Measurements from ENCODE around the gene PTGDS. TPM values are rescaled to one million over a fixed set of nuclear protein-coding genes. Genes with fewer than 3 reads are reported as not detected.

PTGDS gene
- total and polyA plus RNA-seq, 10 of the 15 experiments (the other 5 are each of a cell fraction or from before 2014, with no cell fraction given), result not detected

DNA sequence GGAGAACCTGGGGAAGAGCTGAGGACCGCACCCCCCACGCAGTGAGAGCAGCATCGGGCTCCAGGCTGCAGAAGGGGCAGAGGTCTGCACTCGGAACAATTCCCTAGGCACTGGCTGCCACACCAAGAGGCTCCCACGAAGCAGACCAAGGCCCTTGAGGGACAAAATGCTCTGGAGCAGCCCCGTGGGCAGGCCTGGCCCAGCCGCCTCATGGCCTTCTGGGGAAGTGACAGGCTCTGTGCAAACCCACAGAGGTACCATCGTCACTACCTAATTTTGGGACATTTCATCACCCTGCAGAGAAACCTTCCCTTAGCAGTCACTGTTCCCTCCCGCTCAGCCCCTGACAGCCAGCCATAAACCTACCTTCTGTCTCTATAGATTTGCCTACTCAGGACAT lies 48.7 kb upstream of the PTGDS start:
- 81% methylated on average over 9 of the region's 9 CpGs for WGBS (ENCODE audit: insufficient coverage, insufficient replicate concordance, low lambda C conversion rate, missing lambda C conversion rate)
- RAD21 ChIA-PET (ENCODE audit: unreplicated experiment), result no interaction called here
- Histone ChIP-seq H3K4me2 (ENCODE audit: control insufficient read depth, insufficient read depth) (no peak overlapping the region), H4K20me1 (ENCODE audit: control insufficient read depth, insufficient read depth) (no peaks in the 10 kb centered on the region), H3K4me3 (no peak overlapping the region), H3K36me3 (ENCODE audit: control insufficient read depth in 2 of 2, insufficient read depth in 2 of 2, low read length in 1 of 2) (peaks cover 16 to 21% of the 10 kb centered on the region in 2 experiments), H3K9ac (ENCODE audit: control insufficient read depth, insufficient read depth, low read length) (no peak overlapping the region), H3K79me2 (ENCODE audit: control insufficient read depth, insufficient read depth, low read length) (no peaks in the 10 kb centered on the region), H3K27ac (ENCODE audit: control insufficient read depth, insufficient read depth) (no peak overlapping the region), H3K27me3 (replicated peaks in 1 of 2; ENCODE audit: control insufficient read depth in 2 of 2, insufficient read depth in 2 of 2, low read length in 1 of 2) (no peaks in the 10 kb centered on the region), H3K4me1 (ENCODE audit: control insufficient read depth, insufficient read depth, low read length) (no peaks in the 10 kb centered on the region), H2AFZ (ENCODE audit: control insufficient read depth, low read depth, low read length) (no peak overlapping the region), H3K9me3 (replicated peaks; ENCODE audit: control insufficient read depth, insufficient read depth, low read length) (no peaks in the 10 kb centered on the region; the same call in 2 of the 3 replicates)
- FAIRE-seq, result no peak
- no peak for TF ChIP-seq SMARCA5 (IDR thresholded peaks at IDR 0.05)
- TF ChIP-seq RUNX3 (IDR thresholded peaks at IDR 0.05; ENCODE audit: low read length), result 0 out of 2 replicates have a peak, but pooled peaks have one; percentile 10
- TF ChIP-seq, protein P1, sequence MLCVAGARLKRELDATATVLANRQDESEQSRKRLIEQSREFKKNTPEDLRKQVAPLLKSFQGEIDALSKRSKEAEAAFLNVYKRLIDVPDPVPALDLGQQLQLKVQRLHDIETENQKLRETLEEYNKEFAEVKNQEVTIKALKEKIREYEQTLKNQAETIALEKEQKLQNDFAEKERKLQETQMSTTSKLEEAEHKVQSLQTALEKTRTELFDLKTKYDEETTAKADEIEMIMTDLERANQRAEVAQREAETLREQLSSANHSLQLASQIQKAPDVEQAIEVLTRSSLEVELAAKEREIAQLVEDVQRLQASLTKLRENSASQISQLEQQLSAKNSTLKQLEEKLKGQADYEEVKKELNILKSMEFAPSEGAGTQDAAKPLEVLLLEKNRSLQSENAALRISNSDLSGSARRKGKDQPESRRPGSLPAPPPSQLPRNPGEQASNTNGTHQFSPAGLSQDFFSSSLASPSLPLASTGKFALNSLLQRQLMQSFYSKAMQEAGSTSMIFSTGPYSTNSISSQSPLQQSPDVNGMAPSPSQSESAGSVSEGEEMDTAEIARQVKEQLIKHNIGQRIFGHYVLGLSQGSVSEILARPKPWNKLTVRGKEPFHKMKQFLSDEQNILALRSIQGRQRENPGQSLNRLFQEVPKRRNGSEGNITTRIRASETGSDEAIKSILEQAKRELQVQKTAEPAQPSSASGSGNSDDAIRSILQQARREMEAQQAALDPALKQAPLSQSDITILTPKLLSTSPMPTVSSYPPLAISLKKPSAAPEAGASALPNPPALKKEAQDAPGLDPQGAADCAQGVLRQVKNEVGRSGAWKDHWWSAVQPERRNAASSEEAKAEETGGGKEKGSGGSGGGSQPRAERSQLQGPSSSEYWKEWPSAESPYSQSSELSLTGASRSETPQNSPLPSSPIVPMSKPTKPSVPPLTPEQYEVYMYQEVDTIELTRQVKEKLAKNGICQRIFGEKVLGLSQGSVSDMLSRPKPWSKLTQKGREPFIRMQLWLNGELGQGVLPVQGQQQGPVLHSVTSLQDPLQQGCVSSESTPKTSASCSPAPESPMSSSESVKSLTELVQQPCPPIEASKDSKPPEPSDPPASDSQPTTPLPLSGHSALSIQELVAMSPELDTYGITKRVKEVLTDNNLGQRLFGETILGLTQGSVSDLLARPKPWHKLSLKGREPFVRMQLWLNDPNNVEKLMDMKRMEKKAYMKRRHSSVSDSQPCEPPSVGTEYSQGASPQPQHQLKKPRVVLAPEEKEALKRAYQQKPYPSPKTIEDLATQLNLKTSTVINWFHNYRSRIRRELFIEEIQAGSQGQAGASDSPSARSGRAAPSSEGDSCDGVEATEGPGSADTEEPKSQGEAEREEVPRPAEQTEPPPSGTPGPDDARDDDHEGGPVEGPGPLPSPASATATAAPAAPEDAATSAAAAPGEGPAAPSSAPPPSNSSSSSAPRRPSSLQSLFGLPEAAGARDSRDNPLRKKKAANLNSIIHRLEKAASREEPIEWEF (IDR thresholded peaks at IDR 0.05; ENCODE audit: insufficient replicate concordance, low read depth, low read length), result no peak
- no peak for TF ChIP-seq MYB (IDR thresholded peaks at IDR 0.05; ENCODE audit: borderline replicate concordance, low read depth, low read length)
- TF ChIP-seq KAT2A (conservative IDR thresholded peaks at IDR 0.05; ENCODE audit: control insufficient read depth, low read depth, low read length), result no peak
- TF ChIP-seq, protein P2, sequence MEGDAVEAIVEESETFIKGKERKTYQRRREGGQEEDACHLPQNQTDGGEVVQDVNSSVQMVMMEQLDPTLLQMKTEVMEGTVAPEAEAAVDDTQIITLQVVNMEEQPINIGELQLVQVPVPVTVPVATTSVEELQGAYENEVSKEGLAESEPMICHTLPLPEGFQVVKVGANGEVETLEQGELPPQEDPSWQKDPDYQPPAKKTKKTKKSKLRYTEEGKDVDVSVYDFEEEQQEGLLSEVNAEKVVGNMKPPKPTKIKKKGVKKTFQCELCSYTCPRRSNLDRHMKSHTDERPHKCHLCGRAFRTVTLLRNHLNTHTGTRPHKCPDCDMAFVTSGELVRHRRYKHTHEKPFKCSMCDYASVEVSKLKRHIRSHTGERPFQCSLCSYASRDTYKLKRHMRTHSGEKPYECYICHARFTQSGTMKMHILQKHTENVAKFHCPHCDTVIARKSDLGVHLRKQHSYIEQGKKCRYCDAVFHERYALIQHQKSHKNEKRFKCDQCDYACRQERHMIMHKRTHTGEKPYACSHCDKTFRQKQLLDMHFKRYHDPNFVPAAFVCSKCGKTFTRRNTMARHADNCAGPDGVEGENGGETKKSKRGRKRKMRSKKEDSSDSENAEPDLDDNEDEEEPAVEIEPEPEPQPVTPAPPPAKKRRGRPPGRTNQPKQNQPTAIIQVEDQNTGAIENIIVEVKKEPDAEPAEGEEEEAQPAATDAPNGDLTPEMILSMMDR (IDR thresholded peaks at IDR 0.05 in 2 of 3, conservative IDR thresholded peaks at IDR 0.05 in 1 of 3; ENCODE audit: control insufficient read depth in 2 of 3, extremely low read depth in 1 of 3, insufficient read depth in 1 of 3, low read depth in 3 of 3, low read length in 3 of 3), result 0 out of 6 replicates have a peak, but pooled peaks of 1 of the 3 experiments have one; percentile 9
- in situ Hi-C loops (cut with MboI), result no loop called here
- SMC1A ChIA-PET (ENCODE audit: uncharacterized antibody, unreplicated experiment), result no interaction called here
- CTCF ChIA-PET, result no interaction called here
- POLR2A ChIA-PET, result interaction anchor here (0.6 kb wide), 1 partner anchor 136 kb away, joined by 5 read pairs; no protein-coding TSS in a partner anchor
- intact Hi-C loops (cut with micrococcal nuclease; ENCODE audit: unreplicated experiment), result no loop called here
- ATAC-seq, result peak; percentile 66
- no peak for DNase-seq (ENCODE audit: low read depth, low spot score)
- no TSS peak for BruUV-seq (replicated peaks)
